ENCODE measurements around the gene TMEM87A.
"Not testable (repeated sequence)": the region's sequence is repeated elsewhere in the genome, so short reads cannot be mapped to it uniquely, and the experiment has no call there.

TMEM87A gene

GRCh38 chr15:42232606-42233005 lies 40.6 kb downstream of the TMEM87A start:
- Histone ChIP-seq H3K9me3 (ENCODE audit: control insufficient read depth, low read length) (no peaks in the 10 kb centered on the region), H3K4me1 (ENCODE audit: control insufficient read depth, insufficient read depth, low read length, poor library complexity, severe bottlenecking) (no peaks in the 10 kb centered on the region), H3K36me3 (ENCODE audit: control insufficient read depth, insufficient read depth, low read length) (peaks cover 66% of the 10 kb centered on the region), H3K4me3 (ENCODE audit: insufficient read depth, low read depth, low read length, poor library complexity, severe bottlenecking) (no peak overlapping the region), H3K27me3 (replicated peaks; ENCODE audit: control insufficient read depth, insufficient read depth, low read length, poor library complexity, severe bottlenecking) (no peaks in the 10 kb centered on the region), H3K27ac (ENCODE audit: insufficient read depth, low read length, poor library complexity, severe bottlenecking) (no peak overlapping the region)
- no peak for DNase-seq

GRCh38 chr15:42231088-42231487 lies 42.1 kb downstream of the TMEM87A start:
- Histone ChIP-seq H3K4me1 (ENCODE audit: control insufficient read depth, insufficient read depth, low read length, poor library complexity, severe bottlenecking) (no peaks in the 10 kb centered on the region), H3K27me3 (replicated peaks; ENCODE audit: control insufficient read depth, insufficient read depth, low read length, poor library complexity, severe bottlenecking) (no peaks in the 10 kb centered on the region), H3K4me3 (ENCODE audit: insufficient read depth, low read depth, low read length, poor library complexity, severe bottlenecking) (no peak overlapping the region), H3K36me3 (ENCODE audit: control insufficient read depth, insufficient read depth, low read length) (peaks cover 66% of the 10 kb centered on the region), H3K9me3 (ENCODE audit: control insufficient read depth, low read length) (no peaks in the 10 kb centered on the region), H3K27ac (ENCODE audit: insufficient read depth, low read length, poor library complexity, severe bottlenecking) (no peak overlapping the region)
- no peak for DNase-seq

GRCh38 chr15:42228981-42229380 lies 44.3 kb downstream of the TMEM87A start:
- peaks cover 73% of the 10 kb centered on the region for H3K36me3 ChIP-seq (ENCODE audit: control insufficient read depth, insufficient read depth, low read length)
- not testable (repeated sequence) for DNase-seq

GRCh38 chr15:42228036-42228435 lies 45.2 kb downstream of the TMEM87A start:
- Histone ChIP-seq H3K27ac (ENCODE audit: insufficient read depth, low read length, poor library complexity, severe bottlenecking) (no peak overlapping the region), H3K36me3 (ENCODE audit: control insufficient read depth, insufficient read depth, low read length) (peaks cover 70% of the 10 kb centered on the region), H3K27me3 (replicated peaks; ENCODE audit: control insufficient read depth, insufficient read depth, low read length, poor library complexity, severe bottlenecking) (no peaks in the 10 kb centered on the region), H3K9me3 (ENCODE audit: control insufficient read depth, low read length) (no peaks in the 10 kb centered on the region), H3K4me1 (ENCODE audit: control insufficient read depth, insufficient read depth, low read length, poor library complexity, severe bottlenecking) (no peaks in the 10 kb centered on the region), H3K4me3 (ENCODE audit: insufficient read depth, low read depth, low read length, poor library complexity, severe bottlenecking) (no peak overlapping the region)
- DNase-seq = no peak

More at GRCh38 chr15:42228981-42229380, 44.3 kb downstream of the TMEM87A start:
- not testable (repeated sequence) for H3K9me3 ChIP-seq (ENCODE audit: control insufficient read depth, low read length); H3K4me1 ChIP-seq (ENCODE audit: control insufficient read depth, insufficient read depth, low read length, poor library complexity, severe bottlenecking); H3K27me3 ChIP-seq (replicated peaks; ENCODE audit: control insufficient read depth, insufficient read depth, low read length, poor library complexity, severe bottlenecking); H3K27ac ChIP-seq (ENCODE audit: insufficient read depth, low read length, poor library complexity, severe bottlenecking); H3K4me3 ChIP-seq (ENCODE audit: insufficient read depth, low read depth, low read length, poor library complexity, severe bottlenecking)

GRCh38 chr15:42226648-42227047 lies 46.6 kb downstream of the TMEM87A start:
- peaks cover 69% of the 10 kb centered on the region for H3K36me3 ChIP-seq (ENCODE audit: control insufficient read depth, insufficient read depth, low read length)

GRCh38 chr15:42220216-42220615 lies 53.0 kb downstream of the TMEM87A start:
- Histone ChIP-seq H3K4me3 (ENCODE audit: insufficient read depth, low read depth, low read length, poor library complexity, severe bottlenecking) (no peak overlapping the region), H3K27ac (ENCODE audit: insufficient read depth, low read length, poor library complexity, severe bottlenecking) (no peak overlapping the region), H3K27me3 (replicated peaks; ENCODE audit: control insufficient read depth, insufficient read depth, low read length, poor library complexity, severe bottlenecking) (no peaks in the 10 kb centered on the region), H3K36me3 (ENCODE audit: control insufficient read depth, insufficient read depth, low read length) (peaks cover 47% of the 10 kb centered on the region), H3K9me3 (ENCODE audit: control insufficient read depth, low read length) (no peaks in the 10 kb centered on the region), H3K4me1 (ENCODE audit: control insufficient read depth, insufficient read depth, low read length, poor library complexity, severe bottlenecking) (no peaks in the 10 kb centered on the region)
- DNase-seq = no peak

More at GRCh38 chr15:42226648-42227047, 46.6 kb downstream of the TMEM87A start:
- Histone ChIP-seq H3K9me3 (ENCODE audit: control insufficient read depth, low read length) (no peaks in the 10 kb centered on the region), H3K4me3 (ENCODE audit: insufficient read depth, low read depth, low read length, poor library complexity, severe bottlenecking) (no peak overlapping the region), H3K27ac (ENCODE audit: insufficient read depth, low read length, poor library complexity, severe bottlenecking) (no peak overlapping the region), H3K4me1 (ENCODE audit: control insufficient read depth, insufficient read depth, low read length, poor library complexity, severe bottlenecking) (no peaks in the 10 kb centered on the region), H3K27me3 (replicated peaks; ENCODE audit: control insufficient read depth, insufficient read depth, low read length, poor library complexity, severe bottlenecking) (no peaks in the 10 kb centered on the region)
- no peak for DNase-seq

GRCh38 chr15:42218953-42219592 lies 54.2 kb downstream of the TMEM87A start:
- Histone ChIP-seq H3K4me1 (ENCODE audit: control insufficient read depth, insufficient read depth, low read length, poor library complexity, severe bottlenecking) (no peaks in the 10 kb centered on the region), H3K9me3 (ENCODE audit: control insufficient read depth, low read length) (no peaks in the 10 kb centered on the region), H3K27ac (ENCODE audit: insufficient read depth, low read length, poor library complexity, severe bottlenecking) (no peak overlapping the region), H3K4me3 (ENCODE audit: insufficient read depth, low read depth, low read length, poor library complexity, severe bottlenecking) (no peak overlapping the region), H3K36me3 (ENCODE audit: control insufficient read depth, insufficient read depth, low read length) (peaks cover 40% of the 10 kb centered on the region), H3K27me3 (replicated peaks; ENCODE audit: control insufficient read depth, insufficient read depth, low read length, poor library complexity, severe bottlenecking) (no peaks in the 10 kb centered on the region)
- DNase-seq = no peak

- Histone ChIP-seq H3K36me3 (ENCODE audit: control insufficient read depth, insufficient read depth, low read length) (peaks cover 43% of the 10 kb centered on the region), H3K4me3 (ENCODE audit: insufficient read depth, low read depth, low read length, poor library complexity, severe bottlenecking) (no peak overlapping the region), H3K27ac (ENCODE audit: insufficient read depth, low read length, poor library complexity, severe bottlenecking) (no peak overlapping the region), H3K4me1 (ENCODE audit: control insufficient read depth, insufficient read depth, low read length, poor library complexity, severe bottlenecking) (no peaks in the 10 kb centered on the region), H3K9me3 (ENCODE audit: control insufficient read depth, low read length) (no peaks in the 10 kb centered on the region), H3K27me3 (replicated peaks; ENCODE audit: control insufficient read depth, insufficient read depth, low read length, poor library complexity, severe bottlenecking) (no peaks in the 10 kb centered on the region)
- DNase-seq = no peak
Observed at GRCh38 chr15:42217568-42217967, 55.7 kb downstream of the TMEM87A start.

GRCh38 chr15:42215913-42216829 lies 57.1 kb downstream of the TMEM87A start:
- H3K27me3 ChIP-seq (replicated peaks; ENCODE audit: control insufficient read depth, insufficient read depth, low read length, poor library complexity, severe bottlenecking) = no peaks in the 10 kb centered on the region
- H3K9me3 ChIP-seq (ENCODE audit: control insufficient read depth, low read length) = no peaks in the 10 kb centered on the region
- no peaks in the 10 kb centered on the region for H3K4me1 ChIP-seq (ENCODE audit: control insufficient read depth, insufficient read depth, low read length, poor library complexity, severe bottlenecking)
- DNase-seq = no peak
- no peak overlapping the region for H3K4me3 ChIP-seq (ENCODE audit: insufficient read depth, low read depth, low read length, poor library complexity, severe bottlenecking)
- no peak overlapping the region for H3K27ac ChIP-seq (ENCODE audit: insufficient read depth, low read length, poor library complexity, severe bottlenecking)
- peaks cover 49% of the 10 kb centered on the region for H3K36me3 ChIP-seq (ENCODE audit: control insufficient read depth, insufficient read depth, low read length)

- peaks cover 49% of the 10 kb centered on the region for H3K36me3 ChIP-seq (ENCODE audit: control insufficient read depth, insufficient read depth, low read length)
- H3K9me3 ChIP-seq (ENCODE audit: control insufficient read depth, low read length) = no peaks in the 10 kb centered on the region
- no peak for DNase-seq
- H3K4me1 ChIP-seq (ENCODE audit: control insufficient read depth, insufficient read depth, low read length, poor library complexity, severe bottlenecking) = no peaks in the 10 kb centered on the region
- no peak overlapping the region for H3K4me3 ChIP-seq (ENCODE audit: insufficient read depth, low read depth, low read length, poor library complexity, severe bottlenecking)
- H3K27me3 ChIP-seq (replicated peaks; ENCODE audit: control insufficient read depth, insufficient read depth, low read length, poor library complexity, severe bottlenecking) = no peaks in the 10 kb centered on the region
- H3K27ac ChIP-seq (ENCODE audit: insufficient read depth, low read length, poor library complexity, severe bottlenecking) = no peak overlapping the region
Observed at GRCh38 chr15:42214600-42214999, 58.6 kb downstream of the TMEM87A start.

Measured in effector memory CD4-positive, alpha-beta T cell (primary cell).